Prostate gland (tissue), 2 donors: ENCODE data around the gene OR56B4. TPM values are rescaled to one million over a fixed set of nuclear protein-coding genes. Genes with fewer than 3 reads are reported as not detected.
"Not testable (repeated sequence)": the region's sequence is repeated elsewhere in the genome, so short reads cannot be mapped to it uniquely, and the experiment has no call there.

Experiments
- DNase-seq: peaks from one replicate; pipeline ENCODE4 v3.0.0-alpha.2; 2019; ENCODE audit warnings: low spot score
- H3K27ac ChIP-seq, 2 donors: fragments of 200-600 bp; sonication (generic); 2 replicates each; pipeline ENCODE4 v1.5.1; 2017 to 2019
- H3K27me3 ChIP-seq: fragments of 200-600 bp; sonication (generic); replicated peaks from 2 replicates; pipeline ENCODE4 v1.5.1; 2019; ENCODE audit not compliant: insufficient read depth
- H3K36me3 ChIP-seq, 2 donors: fragments of 200-600 bp; sonication (generic); 1 replicate in 1 of 2; 2 replicates in 1 of 2; pipeline versions ENCODE4 v1.5.1 to v1.8.1; 2017 to 2019
- H3K4me1 ChIP-seq: fragments of 200-600 bp; sonication (generic); replicated peaks from 2 replicates; pipeline ENCODE4 v1.5.1; 2019
- H3K4me3 ChIP-seq, 2 donors: fragments of 200-600 bp; sonication (generic); 2 replicates each; pipeline ENCODE4 v1.5.1; 2017 to 2019
- H3K9me3 ChIP-seq: fragments of 200-600 bp; sonication (generic); 2 replicates; pipeline ENCODE4 v1.5.1; 2017
- POLR2A ChIP-seq: fragments of 450-650 bp; IDR thresholded peaks from one replicate; pipeline ENCODE4 v1.6.1; 2016; ENCODE audit warnings: antibody characterized with exemption, mild to moderate bottlenecking
- POLR2AphosphoS5 ChIP-seq: sonication (generic); formaldehyde crosslinking; IDR thresholded peaks from one replicate; pipeline ENCODE4 v1.6.1; 2017; ENCODE audit warnings: antibody characterized with exemption
- WGBS: methylation state at CpG from one replicate; pipeline ENCODE4 v1.1.5; 2018; 5-methylcytosine and 5-hydroxymethylcytosine counted together
- intact Hi-C: fragments of 100-400 bp; cut with DNase I; formaldehyde crosslinking; loops from one replicate; pipeline ENCODE4 v1.14.2; 2022
- total RNA-seq, 2 donors: library from RNA; depleted of rRNA; stranded (reverse); fragments of >200 nt; gene quantifications; one replicate each; pipeline ENCODE4 v1.1.0, GENCODE V29; 2016
- TF ChIP-seq, protein P1 (sequence below), 4 experiments: fragments of 200-600 bp in 2 of 4; fragments of 450-650 bp in 2 of 4; sonication (generic) in 2 of 4; IDR thresholded peaks; 1 replicate in 3 of 4; 2 replicates in 1 of 4; pipeline ENCODE4 v1.5.1; 2016 to 2019; ENCODE audit warnings: antibody characterized with exemption in 4 of 4, mild to moderate bottlenecking in 2 of 4, moderate library complexity in 2 of 4

OR56B4 gene
- total RNA-seq, 2 donors from 2014 or later, result not detected

GRCh38 chr11:6124245-6124644 is 16.8 kb downstream of the OR56B4 start:
- H3K36me3 ChIP-seq, result no peaks in the 10 kb centered on the region
- no peak for TF ChIP-seq POLR2AphosphoS5
- TF ChIP-seq, protein P1, sequence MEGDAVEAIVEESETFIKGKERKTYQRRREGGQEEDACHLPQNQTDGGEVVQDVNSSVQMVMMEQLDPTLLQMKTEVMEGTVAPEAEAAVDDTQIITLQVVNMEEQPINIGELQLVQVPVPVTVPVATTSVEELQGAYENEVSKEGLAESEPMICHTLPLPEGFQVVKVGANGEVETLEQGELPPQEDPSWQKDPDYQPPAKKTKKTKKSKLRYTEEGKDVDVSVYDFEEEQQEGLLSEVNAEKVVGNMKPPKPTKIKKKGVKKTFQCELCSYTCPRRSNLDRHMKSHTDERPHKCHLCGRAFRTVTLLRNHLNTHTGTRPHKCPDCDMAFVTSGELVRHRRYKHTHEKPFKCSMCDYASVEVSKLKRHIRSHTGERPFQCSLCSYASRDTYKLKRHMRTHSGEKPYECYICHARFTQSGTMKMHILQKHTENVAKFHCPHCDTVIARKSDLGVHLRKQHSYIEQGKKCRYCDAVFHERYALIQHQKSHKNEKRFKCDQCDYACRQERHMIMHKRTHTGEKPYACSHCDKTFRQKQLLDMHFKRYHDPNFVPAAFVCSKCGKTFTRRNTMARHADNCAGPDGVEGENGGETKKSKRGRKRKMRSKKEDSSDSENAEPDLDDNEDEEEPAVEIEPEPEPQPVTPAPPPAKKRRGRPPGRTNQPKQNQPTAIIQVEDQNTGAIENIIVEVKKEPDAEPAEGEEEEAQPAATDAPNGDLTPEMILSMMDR (IDR thresholded peaks at IDR 0.05), result no peak
- TF ChIP-seq POLR2A, result no peak
- no peaks in the 10 kb centered on the region for H3K4me1 ChIP-seq
- no peak overlapping the region for H3K4me3 ChIP-seq
- no peak for DNase-seq
- intact Hi-C loops, result no loop called here
- WGBS, result 57% methylated on average over 3 of the region's 3 CpGs
- no peak overlapping the region for H3K27ac ChIP-seq
- no peaks in the 10 kb centered on the region for H3K27me3 ChIP-seq
- H3K9me3 ChIP-seq, result no peaks in the 10 kb centered on the region

DNA sequence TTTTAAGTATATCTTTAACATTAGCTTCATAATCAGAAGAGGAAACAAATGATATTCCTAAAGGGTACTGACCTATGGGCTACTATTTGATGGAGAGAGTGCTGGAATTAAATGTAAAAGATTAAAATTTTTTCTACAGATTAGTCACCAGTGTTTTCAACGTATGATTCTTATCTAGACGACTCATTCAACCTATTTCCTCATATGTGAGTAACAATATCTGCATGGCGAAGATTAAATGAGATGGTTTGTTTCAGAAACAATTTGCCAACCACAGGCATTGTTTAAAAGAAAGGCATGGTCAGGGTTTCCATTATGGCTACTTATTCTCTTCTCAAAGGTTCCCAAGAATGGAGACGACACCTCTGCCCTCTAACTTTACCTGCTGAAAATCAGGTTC is 20.4 kb downstream of the OR56B4 start:
- Histone ChIP-seq H3K27ac (no peak overlapping the region), H3K4me1 (no peaks in the 10 kb centered on the region), H3K4me3 (no peak overlapping the region), H3K36me3 (no peaks in the 10 kb centered on the region), H3K27me3 (no peaks in the 10 kb centered on the region), H3K9me3 (no peaks in the 10 kb centered on the region)
- TF ChIP-seq, protein P1 (IDR thresholded peaks at IDR 0.05), result no peak
- TF ChIP-seq POLR2A, result no peak
- no peak for TF ChIP-seq POLR2AphosphoS5
- no peak for DNase-seq
- intact Hi-C loops, result no loop called here
- 73% methylated on average over 4 of the region's 4 CpGs for WGBS

GRCh38 chr11:6129011-6129410 is 21.5 kb downstream of the OR56B4 start:
- H3K4me3 ChIP-seq, result no peak overlapping the region
- H3K36me3 ChIP-seq, result no peaks in the 10 kb centered on the region
- H3K4me1 ChIP-seq, result no peaks in the 10 kb centered on the region
- WGBS, result 72% methylated on average over 1 of the region's 1 CpG
- no peak for DNase-seq
- TF ChIP-seq POLR2AphosphoS5 (no peak), POLR2A (no peak)
- TF ChIP-seq, protein P1 (IDR thresholded peaks at IDR 0.05), result no peak
- intact Hi-C loops, result no loop called here
- no peak overlapping the region for H3K27ac ChIP-seq
- H3K27me3 ChIP-seq, result no peaks in the 10 kb centered on the region
- no peaks in the 10 kb centered on the region for H3K9me3 ChIP-seq

DNA sequence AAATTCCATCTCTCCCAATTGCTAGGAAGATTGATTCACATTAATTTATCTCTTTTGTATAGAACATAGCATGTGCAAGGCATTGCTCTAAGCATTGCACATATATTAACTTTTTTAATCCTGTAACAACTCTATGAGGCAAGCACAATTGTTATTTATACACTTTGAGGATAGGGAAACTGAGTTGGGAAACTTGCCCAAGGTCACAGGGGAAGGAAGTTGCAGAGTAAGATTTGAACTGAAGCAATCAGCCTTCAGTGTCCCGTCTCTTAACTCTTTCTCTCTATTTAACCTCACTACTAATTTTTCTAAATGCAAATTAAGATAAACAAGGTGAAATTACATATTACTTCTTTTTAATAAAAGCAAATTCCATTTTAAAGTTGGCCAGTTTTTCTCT is 22.2 kb downstream of the OR56B4 start:
- no peaks in the 10 kb centered on the region for H3K9me3 ChIP-seq
- no peak overlapping the region for H3K27ac ChIP-seq
- intact Hi-C loops, result no loop called here
- 73% methylated on average over 1 of the region's 1 CpG for WGBS
- no peaks in the 10 kb centered on the region for H3K27me3 ChIP-seq
- H3K36me3 ChIP-seq, result no peaks in the 10 kb centered on the region
- no peak for DNase-seq
- H3K4me1 ChIP-seq, result no peaks in the 10 kb centered on the region
- H3K4me3 ChIP-seq, result no peak overlapping the region
- TF ChIP-seq POLR2A, result no peak
- TF ChIP-seq, protein P1 (IDR thresholded peaks at IDR 0.05), result no peak
- TF ChIP-seq POLR2AphosphoS5, result no peak

GRCh38 chr11:6132431-6132830 is 24.9 kb downstream of the OR56B4 start:
- WGBS, result 83% methylated on average over 1 of the region's 1 CpG
- no peak for DNase-seq
- TF ChIP-seq POLR2AphosphoS5, result no peak
- no peak for TF ChIP-seq POLR2A
- TF ChIP-seq, protein P1 (IDR thresholded peaks at IDR 0.05), result no peak
- no peaks in the 10 kb centered on the region for H3K4me1 ChIP-seq
- H3K9me3 ChIP-seq, result no peaks in the 10 kb centered on the region
- no peaks in the 10 kb centered on the region for H3K27me3 ChIP-seq
- H3K36me3 ChIP-seq, result no peaks in the 10 kb centered on the region
- no peak overlapping the region for H3K4me3 ChIP-seq
- intact Hi-C loops, result no loop called here
- H3K27ac ChIP-seq, result no peak overlapping the region

DNA sequence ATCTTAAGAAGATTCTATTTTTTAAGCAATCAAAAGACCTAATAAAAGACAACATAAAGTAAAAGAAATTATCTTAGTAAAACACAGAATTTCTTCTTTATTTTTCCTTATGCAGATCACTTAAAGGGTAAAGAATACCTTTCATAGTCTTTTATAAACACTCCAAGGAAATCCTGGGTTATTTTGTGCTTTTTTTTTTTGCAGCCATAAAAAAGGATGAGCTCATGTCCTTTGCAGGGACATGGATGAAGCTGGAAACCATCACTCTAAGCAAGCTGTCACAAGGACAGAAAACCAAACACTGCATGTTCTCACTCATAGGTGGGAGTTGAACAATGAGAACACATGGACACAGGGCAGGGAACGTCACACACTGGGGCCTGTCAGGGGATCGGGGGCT is 28.5 kb downstream of the OR56B4 start:
- H3K27me3 ChIP-seq, H3K4me3 ChIP-seq, intact Hi-C loops, H3K36me3 ChIP-seq, H3K27ac ChIP-seq, H3K9me3 ChIP-seq, H3K4me1 ChIP-seq, DNase-seq: not testable (repeated sequence)
- 51% methylated on average over 2 of the region's 2 CpGs for WGBS
